Tibial nerve (tissue), 4 donors: ENCODE results near the gene TMEM178B. TPM values are rescaled to one million over a fixed set of nuclear protein-coding genes. Genes with fewer than 3 reads are reported as not detected.

Experiments used
- DNase-seq, 2 donors: peaks; one replicate each; pipeline ENCODE4 v3.0.0-alpha.2; 2019; ENCODE audit warnings: low spot score in 2 of 2
- H3K27ac ChIP-seq, 4 donors: fragments of 200-600 bp; sonication (generic) in 3 of 4; one replicate each; pipeline ENCODE4 v1.5.1; 2017 to 2019; ENCODE audit warnings: mild to moderate bottlenecking in 1 of 4
- H3K27me3 ChIP-seq, 2 donors: fragments of 200-600 bp; sonication (generic) in 1 of 2; one replicate each; pipeline versions ENCODE4 v1.5.1 to v1.6.0; 2017 to 2019
- H3K36me3 ChIP-seq, 3 donors: fragments of 200-600 bp; sonication (generic); one replicate each; pipeline ENCODE4 v1.5.1; 2018 to 2019
- H3K4me1 ChIP-seq, 4 donors: fragments of 200-600 bp; sonication (generic) in 3 of 4; one replicate each; pipeline ENCODE4 v1.5.1; 2017 to 2019
- H3K4me3 ChIP-seq, 4 donors: fragments of 200-600 bp; sonication (generic) in 3 of 4; one replicate each; pipeline ENCODE4 v1.5.1; 2017 to 2019; ENCODE audit warnings: mild to moderate bottlenecking in 1 of 4, moderate library complexity in 1 of 4
- H3K9me3 ChIP-seq, 4 donors: fragments of 200-600 bp; sonication (generic) in 3 of 4; one replicate each; pipeline ENCODE4 v1.5.1; 2017 to 2019
- EP300 ChIP-seq, 2 donors: sonication (generic); formaldehyde crosslinking; IDR thresholded peaks; one replicate each; pipeline ENCODE4 v1.6.1; 2017; ENCODE audit warnings: antibody characterized with exemption in 2 of 2, mild to moderate bottlenecking in 1 of 2
- POLR2A ChIP-seq, 2 donors: fragments of 450-650 bp; IDR thresholded peaks; one replicate each; pipeline ENCODE4 v1.6.1; 2017; ENCODE audit warnings: antibody characterized with exemption in 2 of 2, mild to moderate bottlenecking in 2 of 2, moderate library complexity in 2 of 2
- WGBS, 2 donors: methylation state at CpG; one replicate each; pipeline ENCODE4 v1.1.5; 2018; 5-methylcytosine and 5-hydroxymethylcytosine counted together
- total RNA-seq, 4 donors: library from RNA; depleted of rRNA; stranded (reverse); fragments of >200 nt; gene quantifications; one replicate each; pipeline ENCODE4 v1.1.0, GENCODE V29; 2016
- TF ChIP-seq, protein P1 (sequence below), 5 experiments: fragments of 200-600 bp in 3 of 5; fragments of 450-650 bp in 2 of 5; sonication (generic) in 3 of 5; IDR thresholded peaks; one replicate each; pipeline ENCODE4 v1.5.1; 2016 to 2019; ENCODE audit warnings: antibody characterized with exemption in 5 of 5, mild to moderate bottlenecking in 3 of 5, moderate library complexity in 2 of 5

The TMEM178B gene
- total RNA-seq, 4 donors from 2014 or later, result 0.30 to 0.78 (median 0.53) TPM

DNA sequence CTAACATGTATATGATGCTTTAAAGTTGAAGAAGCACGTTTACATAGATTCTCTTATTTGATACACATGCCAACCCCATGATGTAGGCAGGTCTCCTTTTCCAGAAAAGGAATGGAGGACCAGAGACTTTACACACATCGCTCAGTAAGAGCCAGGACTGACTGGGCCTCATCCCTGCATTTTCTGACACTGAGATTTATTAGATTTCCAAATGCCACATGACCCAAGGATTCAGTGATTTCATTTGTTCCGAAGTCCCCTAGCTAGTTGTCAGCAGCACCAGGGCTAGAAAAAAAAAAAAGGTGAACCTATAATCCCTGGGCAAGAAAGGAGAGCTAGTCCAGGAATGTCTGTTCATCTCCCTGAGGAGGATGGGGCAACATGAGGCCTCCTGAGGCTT, 334.0 kb downstream of the TMEM178B start:
- no peak for DNase-seq
- no peak for TF ChIP-seq POLR2A (IDR thresholded peaks at IDR 0.05)
- TF ChIP-seq, protein P1, sequence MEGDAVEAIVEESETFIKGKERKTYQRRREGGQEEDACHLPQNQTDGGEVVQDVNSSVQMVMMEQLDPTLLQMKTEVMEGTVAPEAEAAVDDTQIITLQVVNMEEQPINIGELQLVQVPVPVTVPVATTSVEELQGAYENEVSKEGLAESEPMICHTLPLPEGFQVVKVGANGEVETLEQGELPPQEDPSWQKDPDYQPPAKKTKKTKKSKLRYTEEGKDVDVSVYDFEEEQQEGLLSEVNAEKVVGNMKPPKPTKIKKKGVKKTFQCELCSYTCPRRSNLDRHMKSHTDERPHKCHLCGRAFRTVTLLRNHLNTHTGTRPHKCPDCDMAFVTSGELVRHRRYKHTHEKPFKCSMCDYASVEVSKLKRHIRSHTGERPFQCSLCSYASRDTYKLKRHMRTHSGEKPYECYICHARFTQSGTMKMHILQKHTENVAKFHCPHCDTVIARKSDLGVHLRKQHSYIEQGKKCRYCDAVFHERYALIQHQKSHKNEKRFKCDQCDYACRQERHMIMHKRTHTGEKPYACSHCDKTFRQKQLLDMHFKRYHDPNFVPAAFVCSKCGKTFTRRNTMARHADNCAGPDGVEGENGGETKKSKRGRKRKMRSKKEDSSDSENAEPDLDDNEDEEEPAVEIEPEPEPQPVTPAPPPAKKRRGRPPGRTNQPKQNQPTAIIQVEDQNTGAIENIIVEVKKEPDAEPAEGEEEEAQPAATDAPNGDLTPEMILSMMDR (IDR thresholded peaks at IDR 0.05), result no peak
- no peak for TF ChIP-seq EP300 (IDR thresholded peaks at IDR 0.05)
- Histone ChIP-seq H3K9me3 (no peaks in the 10 kb centered on the region), H3K4me1 (no peaks in the 10 kb centered on the region), H3K27ac (no peak overlapping the region), H3K27me3 (peaks cover 0 to 3% of the 10 kb centered on the region in 2 donors), H3K4me3 (no peak overlapping the region), H3K36me3 (no peaks in the 10 kb centered on the region)
- WGBS, 2 donors, result 89 to 91% methylated on average over 3 of the region's 3 CpGs

DNA sequence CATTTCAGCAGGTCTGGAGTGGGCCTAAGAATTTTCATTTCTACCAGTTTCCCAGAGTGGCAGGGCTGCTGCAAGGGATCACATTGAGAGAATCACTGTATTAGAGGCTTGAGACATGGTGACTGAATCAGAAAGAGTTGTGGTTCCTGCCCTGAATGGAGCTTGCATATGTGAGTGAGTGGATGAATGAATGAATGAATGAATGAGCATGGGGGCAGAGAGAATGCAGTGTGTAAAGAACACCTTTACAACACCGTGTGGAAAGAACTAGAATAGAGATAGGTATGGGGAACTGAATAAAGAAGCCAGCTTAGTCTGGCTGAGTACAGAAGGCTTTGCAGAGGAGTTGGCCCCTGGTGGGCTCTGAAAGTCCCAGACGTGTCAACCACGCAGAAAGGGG, 334.6 kb downstream of the TMEM178B start:
- TF ChIP-seq, protein P1 (IDR thresholded peaks at IDR 0.05), result no peak
- TF ChIP-seq EP300 (IDR thresholded peaks at IDR 0.05) (no peak), POLR2A (IDR thresholded peaks at IDR 0.05) (no peak)
- Histone ChIP-seq H3K4me3 (no peak overlapping the region), H3K9me3 (no peaks in the 10 kb centered on the region), H3K27me3 (peaks cover 0 to 3% of the 10 kb centered on the region in 2 donors), H3K4me1 (no peaks in the 10 kb centered on the region), H3K36me3 (no peaks in the 10 kb centered on the region), H3K27ac (no peak overlapping the region)
- DNase-seq, result no peak
- 45 to 46% methylated on average over 3 of the region's 3 CpGs for WGBS, 2 donors

DNA sequence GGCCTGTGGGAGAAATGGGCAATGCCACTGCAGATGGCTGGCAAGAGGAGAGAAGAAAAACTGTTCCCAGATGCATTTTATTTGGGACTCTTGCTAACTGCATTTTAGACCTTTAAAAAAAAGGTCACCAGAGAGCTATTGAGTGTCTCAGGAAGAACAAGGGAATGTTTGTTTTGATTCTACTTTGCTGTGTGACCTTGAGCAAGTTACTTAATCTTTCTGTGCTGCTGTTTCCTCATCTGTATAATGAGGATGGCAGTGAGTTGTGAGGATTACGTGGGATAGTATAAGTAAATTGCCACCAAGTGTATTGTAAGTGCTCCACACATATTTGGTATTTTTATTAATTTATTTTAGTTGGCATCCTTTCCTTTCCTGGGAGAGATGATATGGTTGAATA, 335.4 kb downstream of the TMEM178B start:
- Histone ChIP-seq H3K4me1 (no peaks in the 10 kb centered on the region), H3K4me3 (no peak overlapping the region), H3K27ac (no peak overlapping the region), H3K36me3 (no peaks in the 10 kb centered on the region), H3K9me3 (no peaks in the 10 kb centered on the region), H3K27me3 (peaks cover 0 to 3% of the 10 kb centered on the region in 2 donors)
- TF ChIP-seq, protein P1 (IDR thresholded peaks at IDR 0.05), result no peak
- no peak for TF ChIP-seq EP300 (IDR thresholded peaks at IDR 0.05)
- TF ChIP-seq POLR2A (IDR thresholded peaks at IDR 0.05), result no peak
- 56 to 69% methylated on average over 1 of the region's 1 CpG for WGBS, 2 donors
- no peak for DNase-seq

DNA sequence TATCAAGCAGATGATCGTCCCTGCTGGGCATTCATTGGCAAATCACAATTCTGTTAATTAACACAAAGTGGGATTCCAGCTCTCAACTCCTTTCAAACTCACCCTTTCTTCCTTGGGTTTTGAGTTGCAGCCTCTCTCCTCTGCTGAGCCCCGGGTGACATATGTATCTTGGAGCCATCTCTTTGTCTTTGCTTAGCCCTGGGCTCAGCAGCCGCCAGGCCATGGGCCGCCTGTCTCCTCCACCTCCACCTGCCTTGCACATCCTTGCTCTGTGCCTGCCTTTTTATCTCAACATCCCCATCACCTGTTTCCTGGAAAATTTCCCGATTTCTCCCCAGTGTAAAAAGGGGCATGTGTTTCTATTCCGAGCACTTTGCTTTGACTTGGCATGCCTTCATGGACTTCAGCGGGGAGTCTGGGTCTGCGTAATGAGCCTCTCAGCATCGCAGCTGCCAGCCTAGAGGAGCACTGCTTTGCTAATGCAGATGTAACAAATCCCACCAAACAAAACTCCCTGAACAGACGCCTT, 336.0 kb downstream of the TMEM178B start:
- WGBS, 2 donors, result 33 to 34% methylated on average over 10 of the region's 10 CpGs

DNA sequence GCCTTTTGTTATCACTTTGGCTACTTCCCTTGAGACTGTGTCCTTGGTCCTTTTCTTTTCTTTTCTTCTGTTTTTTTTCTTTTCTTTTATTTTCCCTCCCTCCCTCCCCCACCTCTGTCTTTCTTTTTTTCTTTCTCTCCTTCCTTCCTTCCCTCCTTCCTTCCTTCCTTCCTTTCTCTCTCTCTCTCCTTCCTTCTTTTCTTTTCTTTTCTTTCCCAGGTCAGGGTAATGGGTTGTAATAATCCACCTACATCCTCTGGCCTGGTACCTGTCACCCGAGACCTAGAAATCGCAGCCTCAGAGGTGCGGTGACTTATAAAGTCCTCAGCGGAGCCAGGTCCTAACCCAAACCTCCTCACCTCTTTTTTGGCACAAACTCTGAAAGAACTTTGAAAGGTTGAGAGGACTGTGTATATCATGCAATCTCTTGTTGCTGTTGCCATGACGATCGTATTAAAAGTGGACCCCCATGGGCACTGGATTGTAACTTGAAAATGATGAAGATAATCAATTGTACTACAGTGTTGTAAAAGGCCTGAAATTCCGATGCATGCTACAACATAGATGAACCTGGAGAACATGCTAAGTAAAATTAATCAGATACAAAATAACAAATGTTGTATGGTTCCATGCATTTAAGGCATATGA, 336.6 kb downstream of the TMEM178B start:
- Histone ChIP-seq H3K4me1 (no peaks in the 10 kb centered on the region), H3K4me3 (no peak overlapping the region), H3K27me3 (peaks cover 0 to 3% of the 10 kb centered on the region in 2 donors), H3K36me3 (no peaks in the 10 kb centered on the region), H3K9me3 (no peaks in the 10 kb centered on the region), H3K27ac (no peak overlapping the region)
- no peak for TF ChIP-seq POLR2A (IDR thresholded peaks at IDR 0.05)
- TF ChIP-seq, protein P1 (IDR thresholded peaks at IDR 0.05), result no peak
- no peak for TF ChIP-seq EP300 (IDR thresholded peaks at IDR 0.05)
- WGBS, 2 donors, result 87 to 91% methylated on average over 7 of the region's 7 CpGs
- no peak for DNase-seq

More for the DNA sequence above, 336.0 kb downstream of the TMEM178B start:
- Histone ChIP-seq H3K27ac (no peak overlapping the region), H3K4me1 (no peaks in the 10 kb centered on the region), H3K9me3 (no peaks in the 10 kb centered on the region), H3K27me3 (peaks cover 0 to 3% of the 10 kb centered on the region in 2 donors), H3K4me3 (no peak overlapping the region), H3K36me3 (no peaks in the 10 kb centered on the region)
- no peak for TF ChIP-seq EP300 (IDR thresholded peaks at IDR 0.05)
- TF ChIP-seq, protein P1 (IDR thresholded peaks at IDR 0.05), result no peak
- TF ChIP-seq POLR2A (IDR thresholded peaks at IDR 0.05), result no peak
- no peak for DNase-seq
